DMS114 treated with DMSO at 0.1 percent for 48 hours (cell line): ENCODE measurements around the gene GORASP2.

Experiments used
- DNase-seq: peaks from one replicate; lab custom pipeline; 2025; ENCODE audit not compliant: unreplicated experiment; lab: John Stamatoyannopoulos, UW

The GORASP2 gene

GRCh38 chr2:170991398-170992182 lies 62.5 kb downstream of the GORASP2 start:
- no peak for DNase-seq

- no peak for DNase-seq
Measured at GRCh38 chr2:170996316-170996715, 67.3 kb downstream of the GORASP2 start.

- no peak for DNase-seq
Measured at GRCh38 chr2:170997893-170998597, 69.0 kb downstream of the GORASP2 start.

GRCh38 chr2:170999654-171000053 lies 70.6 kb downstream of the GORASP2 start:
- DNase-seq = no peak

GRCh38 chr2:171004363-171004762 lies 75.3 kb downstream of the GORASP2 start:
- no peak for DNase-seq

- no peak for DNase-seq
Measured at GRCh38 chr2:171004833-171005232, 75.8 kb downstream of the GORASP2 start.

GRCh38 chr2:171008550-171009205 lies 79.6 kb downstream of the GORASP2 start:
- DNase-seq = no peak

- no peak for DNase-seq
Measured at GRCh38 chr2:171009386-171009785, 80.3 kb downstream of the GORASP2 start.

GRCh38 chr2:171013851-171014250 lies 84.8 kb downstream of the GORASP2 start:
- no peak for DNase-seq

- DNase-seq = no peak
Measured at GRCh38 chr2:171016125-171016524, 87.1 kb downstream of the GORASP2 start.
